Neural progenitor cell (in vitro differentiated cells): ENCODE results near the gene ABCC8. TPM values are rescaled to one million over a fixed set of nuclear protein-coding genes. Genes with fewer than 3 reads are reported as not detected.

Experiments
- DNase-seq: peaks from one replicate; pipeline ENCODE4 v3.0.0-alpha.2; 2016; ENCODE audit warnings: low spot score
- H2AFZ ChIP-seq: fragments of 200-600 bp; sonication (generic); replicated peaks from 2 replicates; pipeline ENCODE4 v1.6.1; 2016; ENCODE audit warnings: antibody characterized with exemption
- H3F3A ChIP-seq: fragments of 200-600 bp; sonication (generic); 2 replicates; pipeline ENCODE4 v1.6.1; 2016; ENCODE audit warnings: antibody characterized with exemption, low read depth
- H3K27ac ChIP-seq: fragments of 200-600 bp; sonication (generic); 2 replicates; pipeline ENCODE4 v1.5.1; 2016; ENCODE audit warnings: mild to moderate bottlenecking
- H3K27me3 ChIP-seq: fragments of 200-600 bp; sonication (generic); 2 replicates; pipeline ENCODE4 v1.6.1; 2016; ENCODE audit warnings: mild to moderate bottlenecking, moderate library complexity
- H3K36me3 ChIP-seq: fragments of 200-600 bp; sonication (generic); 2 replicates; pipeline ENCODE4 v1.5.1; 2016
- H3K4me1 ChIP-seq: fragments of 200-600 bp; sonication (generic); 2 replicates; pipeline ENCODE4 v1.6.1; 2016; ENCODE audit warnings: mixed run types
- H3K4me2 ChIP-seq: fragments of 200-600 bp; sonication (generic); 2 replicates; pipeline ENCODE4 v1.6.1; 2016
- H3K4me3 ChIP-seq: fragments of 200-600 bp; sonication (generic); 2 replicates; pipeline ENCODE4 v1.5.1; 2016
- H3K79me2 ChIP-seq: fragments of 200-600 bp; sonication (generic); 2 replicates; pipeline ENCODE4 v1.6.1; 2016; ENCODE audit warnings: low read depth
- H3K9ac ChIP-seq: fragments of 200-600 bp; sonication (generic); 2 replicates; pipeline ENCODE4 v1.6.1; 2016
- H3K9me3 ChIP-seq: fragments of 200-600 bp; sonication (generic); 2 replicates; pipeline ENCODE4 v1.5.1; 2016; ENCODE audit warnings: low read depth
- H4K20me1 ChIP-seq: fragments of 200-600 bp; sonication (generic); 2 replicates; pipeline ENCODE4 v1.6.1; 2016; ENCODE audit warnings: low read depth
- H3K27ac Mint-ChIP-seq: 3 replicates; pipeline ENCODE4 v1.8.0; 2021; ENCODE audit warnings: mixed read lengths
- H3K27me3 Mint-ChIP-seq: 2 replicates; pipeline ENCODE4 v1.8.0; 2022; ENCODE audit warnings: low read depth, mild to moderate bottlenecking, inconsistent platforms, moderate library complexity, mixed read lengths; ENCODE audit not compliant: insufficient read depth
- H3K36me3 Mint-ChIP-seq: 3 replicates; pipeline ENCODE4 v1.8.0; 2021; ENCODE audit warnings: mixed read lengths
- H3K4me1 Mint-ChIP-seq: 3 replicates; pipeline ENCODE4 v1.8.0; 2021; ENCODE audit warnings: mixed read lengths
- H3K4me3 Mint-ChIP-seq: 3 replicates; pipeline ENCODE4 v1.8.0; 2021; ENCODE audit warnings: mild to moderate bottlenecking, moderate library complexity, mixed read lengths
- H3K9me3 Mint-ChIP-seq: 3 replicates; pipeline ENCODE4 v1.8.0; 2020; ENCODE audit warnings: mixed read lengths
- EZH2 ChIP-seq: fragments of 200-600 bp; sonication (generic); IDR thresholded peaks from 2 replicates; pipeline ENCODE4 v1.6.1; 2017; ENCODE audit warnings: antibody characterized with exemption, mild to moderate bottlenecking, moderate library complexity
- EZH2phosphoT487 ChIP-seq: fragments of 200-600 bp; sonication (generic); IDR thresholded peaks from 2 replicates; pipeline ENCODE4 v1.6.1; 2017; ENCODE audit warnings: antibody characterized with exemption
- total RNA-seq: library from RNA; depleted of rRNA; stranded (reverse); fragments of >200 nt; gene quantifications from 2 replicates; pipeline ENCODE4 v1.2.3, GENCODE V29; 2015; ENCODE audit warnings: low replicate concordance
- TF ChIP-seq, protein P1 (sequence below): fragments of 200-600 bp; sonication (generic); IDR thresholded peaks from 2 replicates; pipeline ENCODE4 v1.5.1; 2017; ENCODE audit warnings: antibody characterized with exemption, mild to moderate bottlenecking

The ABCC8 gene
- total RNA-seq, 1 donor from 2014 or later = 0.32 TPM

DNA sequence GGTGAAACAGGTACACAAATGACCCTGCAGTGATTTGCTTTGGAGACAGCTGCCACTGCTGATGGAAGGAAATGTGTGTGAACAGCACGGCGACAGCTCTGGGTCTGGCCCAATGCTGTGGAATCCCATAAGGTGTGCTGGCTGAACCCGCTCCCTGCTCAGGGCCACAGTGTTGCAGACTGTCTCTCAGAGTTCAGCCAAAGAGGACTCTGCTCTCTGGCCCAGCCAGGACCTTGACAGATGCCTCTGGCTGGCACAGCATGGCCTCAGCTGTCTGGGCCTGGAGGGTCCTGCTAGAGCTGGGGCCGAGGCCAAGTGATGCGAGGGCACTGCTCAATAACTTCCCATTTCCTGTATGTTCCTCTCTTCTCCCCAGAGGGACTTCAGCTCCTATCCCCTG, 5.3 kb upstream of the ABCC8 start:
- H4K20me1 ChIP-seq = peaks cover 14% of the 10 kb centered on the region
- Mint-ChIP-seq H3K9me3 (peaks cover 2% of the 10 kb centered on the region), H3K27ac (no peak overlapping the region), H3K27me3 (peaks cover 26% of the 10 kb centered on the region), H3K36me3 (no peaks in the 10 kb centered on the region), H3K4me3 (no peak overlapping the region), H3K4me1 (peaks cover 20% of the 10 kb centered on the region)
- H3K27me3 ChIP-seq = peaks cover 29% of the 10 kb centered on the region
- peaks cover 20% of the 10 kb centered on the region for H3F3A ChIP-seq
- H3K4me3 ChIP-seq = no peak overlapping the region
- no peak overlapping the region for H3K27ac ChIP-seq
- no peak overlapping the region for H2AFZ ChIP-seq
- no peaks in the 10 kb centered on the region for H3K36me3 ChIP-seq
- no peaks in the 10 kb centered on the region for H3K79me2 ChIP-seq
- no peak overlapping the region for H3K4me2 ChIP-seq
- peaks cover 11% of the 10 kb centered on the region for H3K4me1 ChIP-seq
- no peak for DNase-seq
- H3K9me3 ChIP-seq = no peaks in the 10 kb centered on the region
- no peak overlapping the region for H3K9ac ChIP-seq
- TF ChIP-seq, protein P1, sequence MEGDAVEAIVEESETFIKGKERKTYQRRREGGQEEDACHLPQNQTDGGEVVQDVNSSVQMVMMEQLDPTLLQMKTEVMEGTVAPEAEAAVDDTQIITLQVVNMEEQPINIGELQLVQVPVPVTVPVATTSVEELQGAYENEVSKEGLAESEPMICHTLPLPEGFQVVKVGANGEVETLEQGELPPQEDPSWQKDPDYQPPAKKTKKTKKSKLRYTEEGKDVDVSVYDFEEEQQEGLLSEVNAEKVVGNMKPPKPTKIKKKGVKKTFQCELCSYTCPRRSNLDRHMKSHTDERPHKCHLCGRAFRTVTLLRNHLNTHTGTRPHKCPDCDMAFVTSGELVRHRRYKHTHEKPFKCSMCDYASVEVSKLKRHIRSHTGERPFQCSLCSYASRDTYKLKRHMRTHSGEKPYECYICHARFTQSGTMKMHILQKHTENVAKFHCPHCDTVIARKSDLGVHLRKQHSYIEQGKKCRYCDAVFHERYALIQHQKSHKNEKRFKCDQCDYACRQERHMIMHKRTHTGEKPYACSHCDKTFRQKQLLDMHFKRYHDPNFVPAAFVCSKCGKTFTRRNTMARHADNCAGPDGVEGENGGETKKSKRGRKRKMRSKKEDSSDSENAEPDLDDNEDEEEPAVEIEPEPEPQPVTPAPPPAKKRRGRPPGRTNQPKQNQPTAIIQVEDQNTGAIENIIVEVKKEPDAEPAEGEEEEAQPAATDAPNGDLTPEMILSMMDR = no peak
- TF ChIP-seq EZH2phosphoT487 (no peak), EZH2 (no peak)

DNA sequence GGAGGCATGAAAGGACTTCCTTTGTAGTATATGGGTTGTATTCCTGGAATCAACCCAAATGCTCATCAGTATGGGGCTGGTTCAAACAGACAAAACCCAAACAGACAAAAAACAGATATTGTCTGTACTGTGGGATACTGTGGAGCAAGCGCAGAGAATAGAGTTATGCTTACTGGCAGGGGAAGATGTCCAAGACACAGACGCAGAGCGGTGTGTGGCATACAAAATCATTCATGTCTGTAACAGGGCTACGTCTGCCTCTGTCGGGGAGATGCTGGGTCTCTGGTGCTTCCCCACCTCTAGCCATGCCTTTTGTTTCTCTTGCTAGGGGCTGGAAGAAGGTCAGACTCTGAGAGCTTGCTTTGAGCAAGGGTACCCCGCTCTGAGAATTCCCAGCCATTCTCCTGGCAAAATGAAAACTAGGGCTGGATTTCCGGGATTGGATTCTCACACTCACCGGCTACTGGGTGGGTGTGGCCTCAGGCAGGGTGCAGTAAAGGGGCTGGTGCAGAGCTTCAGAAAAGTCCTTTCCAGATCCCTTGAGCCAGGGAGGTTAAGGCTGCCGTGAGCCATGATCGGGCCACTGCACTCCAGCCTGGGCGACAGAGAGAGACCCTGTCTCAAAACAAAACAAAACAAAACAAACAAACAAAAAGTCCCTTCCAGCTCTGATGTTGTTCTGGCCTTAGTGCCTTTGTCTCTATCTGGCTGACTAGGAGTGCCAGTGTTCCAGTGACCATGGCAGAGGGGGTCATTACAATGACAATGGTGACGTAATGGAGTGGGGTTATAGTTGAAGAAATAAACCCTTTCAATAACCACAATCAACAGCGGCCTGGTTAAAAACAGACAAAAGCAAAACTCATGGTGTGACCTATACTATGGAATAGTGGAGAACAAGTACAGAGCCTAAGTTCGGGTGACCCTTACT, 2.9 kb upstream of the ABCC8 start:
- Histone ChIP-seq H3K27me3 (peaks cover 52% of the 10 kb centered on the region), H3K4me2 (peak overlapping the region; percentile 57), H3K79me2 (no peaks in the 10 kb centered on the region), H2AFZ (peak overlapping the region; percentile 57), H3K4me3 (no peak overlapping the region), H3F3A (peaks cover 35% of the 10 kb centered on the region), H3K9me3 (no peaks in the 10 kb centered on the region), H3K4me1 (peaks cover 18% of the 10 kb centered on the region), H3K9ac (no peak overlapping the region), H3K36me3 (no peaks in the 10 kb centered on the region), H3K27ac (no peak overlapping the region), H4K20me1 (peaks cover 15% of the 10 kb centered on the region)
- peak; percentile 85 for DNase-seq
- Mint-ChIP-seq H3K9me3 (peaks cover 2% of the 10 kb centered on the region), H3K36me3 (no peaks in the 10 kb centered on the region), H3K4me1 (peaks cover 25% of the 10 kb centered on the region), H3K27ac (no peak overlapping the region), H3K27me3 (peaks cover 32% of the 10 kb centered on the region), H3K4me3 (no peak overlapping the region)
- TF ChIP-seq, protein P1 = no peak
- TF ChIP-seq EZH2 = peak; percentile 42

DNA sequence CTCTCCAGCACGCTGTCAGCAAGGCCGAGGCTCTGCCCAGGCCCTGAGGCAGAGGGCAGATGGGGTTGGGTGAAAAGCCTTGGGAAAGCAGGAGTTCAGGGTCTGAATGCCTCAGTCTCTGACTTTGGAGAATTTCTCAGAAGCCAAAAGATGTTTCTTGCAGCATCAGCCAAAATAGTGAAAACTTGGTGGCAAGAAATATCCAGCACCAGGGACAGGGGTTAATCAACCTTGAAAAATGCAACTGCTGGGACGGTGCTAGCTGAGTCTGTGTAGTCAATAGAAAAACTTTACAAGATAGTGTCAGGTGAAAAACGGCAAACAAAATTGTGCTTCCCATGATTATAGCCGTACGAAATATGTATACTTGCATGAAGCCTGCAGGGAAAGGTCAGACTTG, 1.4 kb upstream of the ABCC8 start:
- H4K20me1 ChIP-seq = peaks cover 17% of the 10 kb centered on the region
- H3K36me3 ChIP-seq = no peaks in the 10 kb centered on the region
- H3K9me3 ChIP-seq = no peaks in the 10 kb centered on the region
- H3K27me3 ChIP-seq = peaks cover 67% of the 10 kb centered on the region
- peaks cover 36% of the 10 kb centered on the region for H3F3A ChIP-seq
- no peak for TF ChIP-seq EZH2
- no peak for TF ChIP-seq EZH2phosphoT487
- TF ChIP-seq, protein P1 = no peak
- H2AFZ ChIP-seq = no peak overlapping the region
- no peak overlapping the region for H3K4me2 ChIP-seq
- H3K27ac Mint-ChIP-seq = no peak overlapping the region
- peaks cover 34% of the 10 kb centered on the region for H3K27me3 Mint-ChIP-seq
- no peak overlapping the region for H3K27ac ChIP-seq
- H3K79me2 ChIP-seq = no peaks in the 10 kb centered on the region
- H3K9me3 Mint-ChIP-seq = no peaks in the 10 kb centered on the region
- no peak overlapping the region for H3K4me3 ChIP-seq
- H3K4me1 Mint-ChIP-seq = peaks cover 29% of the 10 kb centered on the region
- peak; percentile 35 for DNase-seq
- no peaks in the 10 kb centered on the region for H3K36me3 Mint-ChIP-seq
- peaks cover 20% of the 10 kb centered on the region for H3K4me1 ChIP-seq
- no peak overlapping the region for H3K9ac ChIP-seq
- H3K4me3 Mint-ChIP-seq = peak overlapping the region; percentile 22
